Brain microvascular endothelial cell (primary cell): Measurements from ENCODE around the gene TMEM41A.

Source experiments
- DNase-seq: peaks from one replicate; pipeline ENCODE4 v3.0.0-alpha.2; 2020
- H3K27ac ChIP-seq: fragments of 250-450 bp; sonication (Bioruptor Pico); 2 replicates; pipeline ENCODE4 v1.5.1; 2020; ENCODE audit warnings: mild to moderate bottlenecking, moderate library complexity
- H3K27me3 ChIP-seq: fragments of 250-450 bp; sonication (Bioruptor Pico); replicated peaks from 2 replicates; pipeline ENCODE4 v1.5.1; 2020; ENCODE audit warnings: mild to moderate bottlenecking
- H3K36me3 ChIP-seq: fragments of 250-450 bp; sonication (Bioruptor Pico); replicated peaks from 2 replicates; pipeline ENCODE4 v1.5.1; 2020; ENCODE audit warnings: mild to moderate bottlenecking
- H3K4me3 ChIP-seq: 2 replicates; pipeline ENCODE4 v1.5.1; 2011; ENCODE audit warnings: low read depth, mild to moderate bottlenecking, control low read depth, low read length, moderate library complexity
- in situ Hi-C: cut with HindIII; loops from 2 replicates; pipeline ENCODE4 v1.10.0; 2017; ENCODE audit warnings: low sequenced_read_pairs, low pct_ligation_motif_present
- TF ChIP-seq, protein P1 (sequence below): IDR thresholded peaks from 2 replicates; pipeline ENCODE4 v1.5.1; 2011; ENCODE audit warnings: low read depth, mild to moderate bottlenecking, moderate library complexity, low read length, control low read depth, inconsistent platforms; ENCODE audit errors: missing control alignments

Gene TMEM41A

DNA sequence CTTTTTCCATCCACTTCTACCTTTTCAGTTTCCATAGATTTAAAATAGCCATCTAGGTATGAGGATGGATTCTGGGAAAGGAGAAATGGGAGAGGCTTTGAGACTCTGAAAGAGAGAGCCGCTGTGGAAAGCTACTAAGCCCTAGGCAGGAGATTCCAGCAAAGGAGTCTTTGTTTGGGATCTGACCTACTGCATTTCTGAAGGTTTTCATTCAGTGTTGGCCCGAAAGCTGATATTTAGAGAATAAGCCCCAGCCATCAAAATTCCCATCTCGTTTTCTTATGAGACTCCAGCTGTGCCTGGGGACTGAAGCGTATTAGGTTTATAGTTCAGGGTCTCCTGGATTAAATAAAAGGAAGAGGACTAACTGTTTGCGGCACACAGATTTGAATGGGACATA is 34.1 kb upstream of the TMEM41A start:
- Histone ChIP-seq H3K4me3 (no peak overlapping the region), H3K27ac (no peak overlapping the region), H3K36me3 (no peaks in the 10 kb centered on the region), H3K27me3 (no peaks in the 10 kb centered on the region)
- no peak for DNase-seq
- in situ Hi-C loops, result no loop called here
- TF ChIP-seq, protein P1, sequence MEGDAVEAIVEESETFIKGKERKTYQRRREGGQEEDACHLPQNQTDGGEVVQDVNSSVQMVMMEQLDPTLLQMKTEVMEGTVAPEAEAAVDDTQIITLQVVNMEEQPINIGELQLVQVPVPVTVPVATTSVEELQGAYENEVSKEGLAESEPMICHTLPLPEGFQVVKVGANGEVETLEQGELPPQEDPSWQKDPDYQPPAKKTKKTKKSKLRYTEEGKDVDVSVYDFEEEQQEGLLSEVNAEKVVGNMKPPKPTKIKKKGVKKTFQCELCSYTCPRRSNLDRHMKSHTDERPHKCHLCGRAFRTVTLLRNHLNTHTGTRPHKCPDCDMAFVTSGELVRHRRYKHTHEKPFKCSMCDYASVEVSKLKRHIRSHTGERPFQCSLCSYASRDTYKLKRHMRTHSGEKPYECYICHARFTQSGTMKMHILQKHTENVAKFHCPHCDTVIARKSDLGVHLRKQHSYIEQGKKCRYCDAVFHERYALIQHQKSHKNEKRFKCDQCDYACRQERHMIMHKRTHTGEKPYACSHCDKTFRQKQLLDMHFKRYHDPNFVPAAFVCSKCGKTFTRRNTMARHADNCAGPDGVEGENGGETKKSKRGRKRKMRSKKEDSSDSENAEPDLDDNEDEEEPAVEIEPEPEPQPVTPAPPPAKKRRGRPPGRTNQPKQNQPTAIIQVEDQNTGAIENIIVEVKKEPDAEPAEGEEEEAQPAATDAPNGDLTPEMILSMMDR, result no peak

DNA sequence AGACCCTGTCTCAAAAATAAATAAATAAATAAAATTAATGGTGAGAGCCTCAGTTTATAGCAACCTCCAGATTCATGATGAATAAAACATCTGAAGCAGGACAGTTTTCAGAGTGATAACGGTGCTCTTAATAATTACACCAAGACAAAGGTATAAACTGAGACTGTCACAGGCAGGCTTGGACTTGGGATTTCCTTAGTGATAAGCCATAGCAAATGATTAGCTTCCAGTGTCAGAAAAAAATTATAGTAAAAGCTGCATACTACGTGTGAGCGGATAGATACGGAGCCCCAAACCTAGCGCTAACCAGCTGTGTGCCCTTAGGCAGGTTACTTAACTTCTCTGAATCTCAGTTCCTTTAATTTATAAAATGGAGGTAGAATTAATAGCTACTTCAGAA is 32.0 kb upstream of the TMEM41A start:
- in situ Hi-C loops, result no loop called here
- H3K4me3 ChIP-seq, result no peak overlapping the region
- TF ChIP-seq, protein P1, result no peak
- no peak for DNase-seq
- H3K36me3 ChIP-seq, result no peaks in the 10 kb centered on the region
- H3K27me3 ChIP-seq, result no peaks in the 10 kb centered on the region
- no peak overlapping the region for H3K27ac ChIP-seq

- Histone ChIP-seq H3K27ac (no peak overlapping the region), H3K36me3 (no peaks in the 10 kb centered on the region), H3K27me3 (no peaks in the 10 kb centered on the region), H3K4me3 (no peak overlapping the region)
- in situ Hi-C loops, result no loop called here
- TF ChIP-seq, protein P1, result no peak
- DNase-seq, result no peak
Measured at GRCh38 chr3:185528532-185528931, 29.7 kb upstream of the TMEM41A start.

GRCh38 chr3:185527364-185527763 is 28.5 kb upstream of the TMEM41A start:
- Histone ChIP-seq H3K27me3 (no peaks in the 10 kb centered on the region), H3K36me3 (no peaks in the 10 kb centered on the region), H3K4me3 (no peak overlapping the region), H3K27ac (no peak overlapping the region)
- in situ Hi-C loops, result no loop called here
- TF ChIP-seq, protein P1, result no peak
- no peak for DNase-seq

- in situ Hi-C loops, result no loop called here
- no peaks in the 10 kb centered on the region for H3K36me3 ChIP-seq
- peaks cover under 1% of the 10 kb centered on the region for H3K27me3 ChIP-seq
- DNase-seq, result no peak
- H3K4me3 ChIP-seq, result no peak overlapping the region
- TF ChIP-seq, protein P1, result no peak
- no peak overlapping the region for H3K27ac ChIP-seq
Measured at GRCh38 chr3:185526349-185526951, 27.6 kb upstream of the TMEM41A start.
